GM18508 (cell line): Measurements from ENCODE around the gene RICTOR.
"Not testable (repeated sequence)": the region's sequence is repeated elsewhere in the genome, so short reads cannot be mapped to it uniquely, and the experiment has no call there.

Experiments
- ATAC-seq: cut with Tn5 transposase; IDR thresholded peaks from one replicate; pipeline ENCODE4 v1.9.1; 2021; ENCODE audit warnings: moderate number of reproducible peaks; ENCODE audit not compliant: insufficient read depth, unreplicated experiment

RICTOR gene

DNA sequence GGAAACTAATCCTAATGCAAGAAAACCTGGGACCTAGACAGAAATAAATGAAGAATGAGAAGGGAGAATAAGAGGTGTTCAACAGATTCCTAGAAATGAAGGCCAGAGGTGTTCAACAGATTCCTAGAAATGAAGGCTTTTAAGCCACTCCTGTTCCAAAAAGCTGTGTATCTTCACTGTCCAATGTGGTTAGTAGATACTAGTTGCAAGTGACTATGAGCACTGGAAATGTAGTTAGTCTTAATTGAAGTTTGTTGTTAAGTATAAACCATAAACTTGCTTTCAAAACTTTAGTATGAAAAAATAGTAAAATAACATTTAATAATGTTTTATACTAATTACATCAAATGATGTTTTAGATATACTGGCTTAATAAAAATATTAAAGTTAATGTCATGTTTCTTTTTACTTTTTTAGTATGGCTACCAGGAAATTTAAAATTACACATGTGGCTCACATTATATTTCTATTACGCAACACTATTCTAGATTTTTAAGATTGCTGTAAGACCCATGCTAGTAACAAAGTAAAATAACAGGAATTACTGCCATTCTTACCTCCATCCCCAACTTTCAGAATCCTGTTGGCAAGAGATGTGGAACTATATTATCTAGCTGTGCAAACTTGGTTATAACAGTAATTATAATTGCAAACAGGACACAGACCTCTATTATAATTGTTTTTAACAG is 57.5 kb downstream of the RICTOR start:
- no peak for ATAC-seq

DNA sequence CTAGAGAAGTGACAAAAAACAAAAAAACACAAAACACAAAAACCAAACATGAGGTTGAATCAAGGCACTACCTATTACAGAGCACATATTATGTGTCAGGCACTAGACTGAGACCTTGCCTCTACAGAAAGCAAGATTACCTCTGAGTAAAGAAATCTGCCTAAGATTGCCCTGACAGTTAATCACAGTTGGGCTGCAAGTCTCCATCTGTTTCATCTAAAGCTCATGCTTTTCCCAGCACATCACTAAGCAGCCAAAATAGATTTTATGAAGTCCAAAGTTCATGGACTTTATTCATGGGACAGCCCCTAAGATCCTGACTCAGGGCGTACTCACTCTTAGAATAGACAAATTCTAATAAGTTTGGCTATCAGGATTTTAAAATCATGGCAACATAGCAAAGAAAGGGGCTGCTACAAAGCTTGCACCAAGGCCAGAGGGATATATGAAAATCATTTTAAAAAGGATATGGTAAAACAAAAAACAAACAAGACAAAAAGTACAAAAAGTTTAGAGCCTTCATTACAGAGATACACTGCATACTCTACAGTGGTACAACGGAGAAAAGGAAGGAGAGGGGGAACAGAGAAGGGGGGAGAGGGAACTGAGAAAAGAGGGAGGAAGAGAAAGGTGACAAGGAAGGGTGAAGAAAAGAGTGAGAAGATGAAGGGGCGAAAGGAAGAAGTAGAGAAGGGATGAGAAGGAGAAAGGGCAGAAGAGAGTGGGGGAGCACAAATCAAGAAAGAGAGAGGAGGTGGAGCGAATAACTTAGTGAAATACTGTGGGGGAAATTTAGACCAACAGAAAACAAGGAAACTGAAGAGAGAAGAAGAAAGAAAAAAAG is 58.2 kb downstream of the RICTOR start:
- no peak for ATAC-seq

DNA sequence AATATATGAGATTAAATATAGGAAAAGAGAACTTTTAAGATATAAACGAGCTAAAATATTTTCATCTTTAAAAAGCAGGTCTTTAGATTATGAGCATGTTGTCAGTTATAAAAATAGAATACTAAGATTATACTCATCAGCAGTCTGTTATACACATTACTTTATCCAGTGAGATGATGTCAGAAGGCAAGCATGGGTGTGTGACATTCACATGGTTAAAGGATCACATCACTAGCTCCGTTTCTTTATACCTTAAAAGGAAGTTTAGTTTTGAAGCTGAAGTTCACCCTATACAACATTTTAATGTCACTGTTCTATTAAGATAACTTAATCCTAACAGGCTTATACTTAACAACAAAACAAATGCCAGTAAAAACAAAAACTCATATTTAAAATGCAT is 59.6 kb downstream of the RICTOR start:
- no peak for ATAC-seq

DNA sequence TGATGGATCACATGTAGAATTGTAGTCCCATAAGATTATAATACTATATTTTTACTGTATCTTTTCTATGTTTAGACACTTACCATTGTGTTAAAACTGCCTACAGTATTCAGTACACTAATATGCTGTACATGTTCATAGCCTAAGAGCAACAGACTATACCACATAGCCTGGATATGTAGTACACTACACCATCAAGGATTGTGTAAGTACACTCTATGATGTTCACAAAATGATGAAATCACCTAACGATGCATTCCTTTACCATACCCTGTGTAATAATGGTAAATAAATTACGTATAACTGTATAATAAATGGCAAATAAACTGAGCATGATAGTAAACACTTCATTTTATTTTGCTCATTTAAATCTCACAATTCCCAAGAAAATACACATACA is 60.3 kb downstream of the RICTOR start:
- ATAC-seq: no peak

DNA sequence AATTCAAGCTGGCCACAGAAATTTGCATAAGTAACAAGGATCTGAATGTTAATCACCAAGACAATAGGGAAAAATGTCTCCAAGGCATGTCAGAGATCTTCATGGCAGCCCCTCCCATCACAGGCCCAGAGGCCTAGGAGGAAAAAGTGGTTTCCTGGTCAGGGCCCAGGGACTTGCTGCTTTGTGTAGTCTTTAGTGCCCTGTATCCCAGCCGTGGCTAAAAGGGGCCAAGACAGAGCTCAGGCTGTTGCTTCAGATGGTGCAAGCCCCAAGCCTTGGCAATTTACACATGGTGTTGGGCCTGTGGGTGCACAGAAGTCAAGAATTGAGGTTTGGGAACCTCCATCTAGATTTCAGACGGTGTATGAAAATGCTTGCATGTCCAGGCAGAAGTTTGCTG is 63.2 kb downstream of the RICTOR start:
- ATAC-seq: not testable (repeated sequence)

DNA sequence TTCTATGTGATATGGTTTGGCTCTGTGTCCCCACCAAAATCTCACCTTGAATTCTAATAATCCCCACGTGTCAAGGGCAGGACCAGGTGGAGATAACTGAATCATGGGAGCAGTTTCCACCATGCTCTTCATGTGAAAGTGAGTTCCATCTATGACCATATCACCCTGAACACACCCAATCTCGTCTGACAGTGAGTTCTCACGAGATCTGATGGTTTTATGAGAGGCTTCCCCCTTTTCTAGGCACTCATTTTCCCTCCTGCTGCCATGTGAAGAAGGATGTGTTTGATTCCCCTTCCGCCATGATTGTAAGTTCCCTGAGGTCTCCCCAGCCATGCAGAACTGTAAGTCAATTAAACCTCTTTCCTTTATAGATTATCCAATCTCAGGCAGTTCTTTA is 64.2 kb downstream of the RICTOR start:
- no peak for ATAC-seq

DNA sequence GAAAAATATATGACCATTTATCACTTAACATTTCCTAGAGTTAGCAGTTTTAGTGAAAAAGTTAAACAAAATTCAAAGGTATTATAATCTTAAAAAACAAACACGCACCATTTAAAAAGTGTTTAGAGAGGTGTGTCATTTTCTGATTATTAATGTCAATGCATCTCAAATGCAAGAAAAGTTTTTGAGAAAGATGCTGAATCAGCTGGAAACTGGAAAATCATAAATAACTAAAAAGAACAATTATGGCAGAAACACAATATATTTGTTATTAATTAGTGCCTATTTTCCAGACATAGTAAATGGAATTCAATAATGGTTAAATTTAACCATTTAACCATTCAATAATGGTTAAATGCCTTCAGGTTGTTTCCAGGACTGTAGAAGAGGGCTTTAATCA is 64.9 kb downstream of the RICTOR start:
- ATAC-seq: no peak

DNA sequence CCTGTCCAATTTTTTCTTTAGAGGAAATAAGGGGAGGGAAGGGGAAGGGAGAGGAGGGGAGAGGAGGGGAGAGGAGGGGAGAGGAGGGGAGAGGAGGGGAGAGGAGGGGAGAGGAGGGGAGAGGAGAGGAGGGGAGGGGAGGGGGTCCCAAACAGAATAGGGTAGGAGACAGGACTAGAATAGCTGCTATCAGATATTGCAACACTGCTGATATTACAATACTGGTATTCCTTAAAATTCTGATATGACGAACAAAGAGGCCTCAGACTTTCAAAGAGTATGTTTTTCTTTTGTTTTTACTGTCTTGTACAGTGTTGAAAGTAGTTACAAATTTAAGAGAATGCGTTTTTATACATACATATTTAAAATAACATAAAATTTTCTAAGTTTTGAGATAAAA is 67.5 kb downstream of the RICTOR start:
- ATAC-seq: no peak

DNA sequence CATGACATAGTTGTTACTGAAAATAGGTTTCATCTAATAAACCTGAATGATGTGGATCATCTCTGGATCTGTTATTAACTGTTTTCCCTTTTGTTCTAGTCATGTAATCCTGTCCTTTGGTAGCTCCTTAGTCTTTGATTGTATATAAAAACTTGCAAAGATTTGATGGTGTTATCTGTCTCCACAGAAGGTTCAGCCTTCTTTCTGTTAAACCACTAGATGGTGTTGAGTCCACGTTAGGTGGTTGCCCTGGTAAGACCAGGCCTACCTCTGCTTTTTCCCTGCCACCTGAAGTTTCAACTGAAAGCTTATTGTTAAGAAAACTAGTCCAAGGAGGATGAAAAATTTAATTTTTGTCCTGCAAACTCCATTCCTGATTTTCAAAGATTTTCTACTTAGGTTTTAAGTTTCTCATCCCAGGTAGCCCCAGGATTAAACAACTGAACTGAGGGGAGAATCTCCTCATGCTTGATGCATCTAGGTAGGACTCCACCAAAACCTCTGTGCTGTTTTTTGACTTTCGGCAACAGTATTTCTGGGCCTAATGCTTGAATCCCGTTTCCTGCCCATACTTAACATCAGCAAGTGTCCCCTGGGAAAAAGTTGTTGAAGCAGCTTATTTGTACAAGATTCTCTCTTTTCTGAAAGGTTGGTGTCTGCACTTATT is 68.5 kb downstream of the RICTOR start:
- no peak for ATAC-seq

DNA sequence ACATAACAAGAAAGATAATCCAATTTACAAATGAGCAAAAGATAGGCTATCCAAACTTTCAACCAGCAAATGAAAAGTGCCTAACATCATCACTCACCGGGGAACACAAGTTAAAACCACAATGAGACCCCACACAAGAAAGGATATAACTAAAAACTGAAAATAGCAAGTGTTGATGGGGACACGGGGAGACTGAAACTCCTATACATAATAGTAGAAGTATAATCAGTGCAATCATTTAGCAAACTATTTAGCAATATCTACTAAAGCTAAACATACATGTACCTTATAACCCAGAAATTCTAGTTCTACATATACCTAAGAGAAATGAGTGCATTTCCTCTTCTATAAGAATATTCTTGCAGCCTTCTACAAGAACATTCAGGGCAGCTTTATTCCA is 72.5 kb downstream of the RICTOR start:
- ATAC-seq: no peak

DNA sequence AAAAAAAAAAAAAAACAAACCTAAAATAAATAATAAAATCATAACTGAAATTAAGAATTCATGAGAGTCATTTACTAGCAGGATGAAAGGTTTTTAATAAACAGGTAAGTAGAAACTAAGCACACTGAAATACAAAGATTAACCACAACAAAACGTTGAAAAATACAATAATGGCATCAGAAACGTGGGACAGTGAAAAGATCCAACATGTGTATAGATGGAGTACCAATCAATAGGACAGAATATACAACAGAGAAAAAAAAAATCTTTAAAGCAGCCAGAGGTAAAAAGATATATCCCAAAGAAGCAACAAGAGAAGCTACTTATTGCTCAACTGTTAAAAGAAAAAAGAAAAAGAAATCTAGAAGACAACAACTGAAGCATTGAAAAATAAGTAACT is 75.2 kb downstream of the RICTOR start:
- ATAC-seq: no peak

DNA sequence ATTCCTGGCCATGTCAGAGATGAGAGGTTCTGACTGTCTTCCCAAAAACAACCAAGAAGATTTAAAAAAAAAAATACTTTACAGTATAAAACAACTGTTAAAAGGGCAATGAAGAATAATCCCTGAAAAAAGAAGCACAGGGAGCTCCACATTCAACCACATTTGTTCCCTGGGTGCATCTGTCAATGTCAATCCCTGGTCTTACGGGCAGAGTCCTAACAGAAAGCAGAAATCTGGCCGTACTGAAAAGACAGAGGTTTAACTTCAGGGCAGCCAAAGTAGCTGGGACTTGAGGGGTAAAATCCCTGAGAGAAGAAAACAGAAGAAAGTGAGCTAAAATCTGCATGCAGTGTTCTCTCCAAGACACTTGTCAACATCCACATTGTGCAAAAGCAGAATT is 76.6 kb downstream of the RICTOR start:
- no peak for ATAC-seq

DNA sequence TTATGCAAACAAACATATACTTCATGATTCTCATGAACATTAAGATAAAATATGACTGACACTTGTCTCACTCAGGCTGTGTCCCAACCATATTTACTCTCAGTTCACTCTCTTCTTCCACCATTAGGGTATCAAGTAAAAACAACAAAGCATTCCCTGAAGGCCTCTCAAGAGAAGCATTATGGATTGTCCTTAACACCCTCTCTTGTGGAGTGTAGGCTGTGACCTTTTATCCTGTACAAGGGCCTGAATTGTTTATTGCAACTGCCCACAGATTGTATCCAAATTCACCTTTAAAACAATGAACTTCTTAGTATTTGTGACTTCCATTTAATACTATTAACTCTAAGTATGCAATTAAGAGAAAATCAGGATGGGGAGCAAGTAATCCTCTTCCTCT is 78.1 kb downstream of the RICTOR start:
- ATAC-seq: no peak

DNA sequence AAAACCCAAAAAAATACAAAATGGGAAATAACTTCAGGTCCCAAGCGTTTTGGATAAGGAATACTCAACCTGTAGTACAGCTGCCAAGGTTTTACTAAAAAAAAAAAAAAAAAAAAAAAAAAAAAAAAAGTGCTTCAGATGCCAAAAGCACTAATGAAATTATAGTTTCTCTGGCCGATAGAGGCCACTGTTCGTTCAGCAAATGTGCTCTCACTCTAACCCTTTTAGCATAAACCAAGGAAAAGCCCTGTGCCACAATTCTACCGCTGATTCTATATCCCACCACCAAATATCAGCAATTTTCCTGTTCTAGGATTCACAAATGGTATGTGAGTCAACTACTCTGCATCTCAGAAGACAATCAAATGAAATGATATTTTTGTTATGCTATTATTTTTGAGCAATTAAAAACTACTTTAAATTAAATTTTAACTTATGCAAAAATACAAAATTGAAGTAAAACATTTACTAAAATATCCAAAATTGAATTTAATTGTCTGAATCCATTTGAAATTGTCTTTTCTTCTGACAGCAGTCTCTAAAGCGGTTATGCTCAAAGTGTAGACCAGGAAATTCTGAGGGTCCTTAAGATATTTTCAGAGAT is 79.8 kb downstream of the RICTOR start:
- ATAC-seq: no peak

DNA sequence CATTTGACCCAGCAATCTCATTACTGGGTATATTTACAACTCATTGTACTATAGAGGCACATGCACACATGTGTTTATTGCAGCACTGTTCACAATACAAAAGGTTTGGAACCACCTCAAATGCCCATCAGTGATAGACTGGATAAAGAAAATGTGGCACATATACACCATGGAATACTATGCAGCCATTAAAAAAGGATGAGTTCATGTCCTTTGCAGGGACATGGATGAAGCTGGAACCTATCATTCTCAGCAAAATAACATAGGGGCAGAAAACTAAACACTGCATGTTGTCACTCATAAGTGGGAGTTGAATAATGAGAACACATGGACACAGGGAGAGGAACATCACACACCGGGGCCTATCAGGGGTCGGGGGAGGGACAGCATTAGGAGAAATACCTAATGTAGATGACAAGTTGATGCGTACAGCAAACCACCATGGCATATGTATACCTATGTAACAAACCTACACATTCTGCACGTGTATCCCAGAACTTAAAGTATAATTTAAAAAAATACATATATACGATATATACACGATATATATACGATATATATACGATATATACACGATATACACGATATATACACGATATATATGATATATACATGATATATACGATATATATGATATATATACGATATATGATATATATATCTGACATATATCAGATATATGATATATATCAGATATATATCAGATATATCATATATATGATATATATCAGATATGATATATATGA is 84.1 kb downstream of the RICTOR start:
- not testable (repeated sequence) for ATAC-seq

DNA sequence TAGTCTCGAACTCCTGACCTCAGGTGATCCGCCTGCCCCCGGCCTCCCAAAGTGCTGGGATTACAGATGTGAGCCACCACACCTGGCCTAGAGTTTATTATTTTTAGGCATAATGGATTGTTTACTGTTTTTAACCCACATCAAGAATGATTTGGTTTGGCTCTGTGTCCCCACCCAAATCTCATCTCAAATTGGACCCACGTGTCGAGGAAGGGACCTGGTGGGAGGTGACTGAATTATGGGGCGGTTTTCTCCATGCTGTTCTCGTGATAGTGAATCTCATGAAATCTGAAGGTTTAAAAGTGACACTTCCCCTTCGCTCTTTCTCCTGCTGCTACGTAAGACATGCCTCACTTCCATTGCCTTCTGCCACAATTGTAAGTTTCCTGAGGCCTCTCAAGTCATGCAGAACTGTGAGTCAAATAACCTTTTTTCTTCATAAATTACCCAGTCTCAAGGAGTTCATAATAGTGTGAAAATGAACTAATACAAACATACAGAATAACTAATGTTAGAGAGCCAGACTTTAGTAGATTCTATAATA is 88.2 kb downstream of the RICTOR start:
- ATAC-seq: no peak

DNA sequence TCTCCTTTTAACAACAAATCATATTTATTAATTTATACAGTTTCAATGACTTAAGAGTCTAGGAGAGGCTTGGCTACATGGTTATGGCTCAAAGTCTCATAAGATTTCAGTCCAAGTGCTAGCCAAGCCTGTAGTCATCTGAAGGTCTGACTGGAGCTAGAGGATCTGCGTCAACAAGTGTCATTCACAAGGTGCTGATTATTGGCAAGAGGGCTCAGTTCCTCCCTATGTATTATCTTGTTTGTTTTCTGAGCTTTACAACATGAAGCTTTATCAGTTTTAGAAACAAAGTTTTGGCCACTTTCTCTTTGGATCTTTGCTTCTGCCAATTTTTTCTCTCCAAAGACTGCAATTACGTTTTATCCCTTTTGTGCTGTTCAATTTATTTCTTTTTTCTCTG is 94.7 kb downstream of the RICTOR start:
- ATAC-seq: no peak

DNA sequence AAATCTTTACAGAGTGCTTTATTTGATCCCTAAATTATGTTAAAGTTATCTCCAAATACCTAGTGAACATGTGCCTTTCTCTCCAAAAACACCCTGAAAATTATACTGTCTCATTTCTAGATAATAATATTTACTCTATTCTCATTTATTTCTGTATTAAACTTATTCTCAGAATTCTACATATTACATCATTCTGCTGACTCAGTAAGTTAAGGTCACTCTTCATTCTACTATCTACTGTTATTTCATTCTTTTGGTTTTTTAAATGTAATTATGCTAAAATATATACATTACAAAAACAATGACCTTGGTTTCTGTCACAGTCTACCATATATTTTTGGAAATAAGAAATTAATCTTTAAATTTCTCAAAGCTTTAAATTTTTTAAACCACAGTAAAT is 96.2 kb downstream of the RICTOR start:
- no peak for ATAC-seq

DNA sequence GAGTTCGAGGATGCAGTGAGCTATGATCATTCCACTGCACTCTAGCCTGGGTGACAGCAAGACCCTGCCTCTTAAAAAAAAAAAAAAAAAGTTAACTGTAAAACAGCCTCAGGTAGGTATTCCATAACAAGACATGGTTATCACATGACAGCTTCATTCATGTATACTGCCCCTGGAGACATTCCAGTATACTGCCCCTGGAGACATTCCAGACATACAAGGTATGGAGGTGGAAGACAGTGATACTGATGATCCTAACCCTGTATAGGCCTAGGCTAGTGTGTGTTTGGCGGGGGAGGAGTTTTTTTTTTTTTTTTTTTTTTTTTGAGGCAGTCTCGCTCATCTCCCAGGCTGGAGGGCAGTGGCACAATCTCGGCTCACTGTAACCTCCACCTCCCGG is 105.5 kb downstream of the RICTOR start:
- ATAC-seq: no peak

DNA sequence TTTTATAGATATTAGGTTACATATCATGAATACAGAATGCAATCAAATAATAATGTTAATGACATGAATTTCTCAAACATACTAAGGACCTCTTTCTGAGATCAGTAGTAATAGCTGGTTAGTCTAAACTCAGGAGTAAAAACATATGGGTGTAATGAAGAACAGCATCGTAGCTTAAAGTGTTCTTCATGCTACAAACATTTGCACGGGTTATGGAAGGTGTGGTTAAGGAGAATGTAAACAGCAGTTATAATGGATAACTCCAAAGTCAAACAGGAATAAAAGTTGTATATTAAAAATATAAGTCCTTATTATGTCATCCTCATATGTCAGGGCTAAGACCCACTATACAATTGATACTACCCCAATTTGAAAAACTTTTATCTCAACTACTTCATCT is 112.5 kb downstream of the RICTOR start:
- no peak for ATAC-seq
